ENCODE data around the gene MYH15.

DNA sequence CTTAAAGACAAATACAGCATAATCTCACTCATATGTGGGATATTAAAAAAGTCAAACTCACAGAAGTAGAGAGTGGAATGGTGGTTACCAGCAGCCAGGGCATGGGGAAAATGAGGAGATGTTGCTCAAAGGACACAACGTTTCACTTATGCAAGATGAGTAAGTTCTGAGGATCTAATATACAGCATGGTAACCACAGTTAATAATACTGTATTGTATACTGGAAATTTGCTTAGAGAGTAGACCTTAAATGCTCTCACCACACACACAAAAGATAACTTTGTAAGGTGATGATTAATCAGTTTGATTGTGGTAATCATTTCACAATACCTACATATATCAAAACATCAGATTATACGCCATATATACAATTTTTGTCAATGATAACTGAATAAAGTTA, 60.0 kb downstream of the MYH15 start:
- TF ChIP-seq, protein P1, sequence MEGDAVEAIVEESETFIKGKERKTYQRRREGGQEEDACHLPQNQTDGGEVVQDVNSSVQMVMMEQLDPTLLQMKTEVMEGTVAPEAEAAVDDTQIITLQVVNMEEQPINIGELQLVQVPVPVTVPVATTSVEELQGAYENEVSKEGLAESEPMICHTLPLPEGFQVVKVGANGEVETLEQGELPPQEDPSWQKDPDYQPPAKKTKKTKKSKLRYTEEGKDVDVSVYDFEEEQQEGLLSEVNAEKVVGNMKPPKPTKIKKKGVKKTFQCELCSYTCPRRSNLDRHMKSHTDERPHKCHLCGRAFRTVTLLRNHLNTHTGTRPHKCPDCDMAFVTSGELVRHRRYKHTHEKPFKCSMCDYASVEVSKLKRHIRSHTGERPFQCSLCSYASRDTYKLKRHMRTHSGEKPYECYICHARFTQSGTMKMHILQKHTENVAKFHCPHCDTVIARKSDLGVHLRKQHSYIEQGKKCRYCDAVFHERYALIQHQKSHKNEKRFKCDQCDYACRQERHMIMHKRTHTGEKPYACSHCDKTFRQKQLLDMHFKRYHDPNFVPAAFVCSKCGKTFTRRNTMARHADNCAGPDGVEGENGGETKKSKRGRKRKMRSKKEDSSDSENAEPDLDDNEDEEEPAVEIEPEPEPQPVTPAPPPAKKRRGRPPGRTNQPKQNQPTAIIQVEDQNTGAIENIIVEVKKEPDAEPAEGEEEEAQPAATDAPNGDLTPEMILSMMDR (IDR thresholded peaks at IDR 0.05 in 4 of 5, conservative IDR thresholded peaks at IDR 0.05 in 1 of 5): no peak
- TF ChIP-seq POLR2A (IDR thresholded peaks at IDR 0.05): no peak

All from gastrocnemius medialis (tissue), 4 donors.